ENCODE measurements around the gene ASGR1. TPM values are rescaled to one million over a fixed set of nuclear protein-coding genes. Genes with fewer than 3 reads are reported as not detected.

Gene ASGR1
- total and polyA plus RNA-seq, 7 donors: 0.08 to 0.39 (median 0.23) TPM; not detected in 2

GRCh38 chr17:7178973-7179316 is 225 bp downstream of the ASGR1 start:
- no peak overlapping the region for H3K4me3 ChIP-seq
- H3K27ac ChIP-seq: no peak overlapping the region
- intact Hi-C loops (cut with DNase I): loop anchor here in 1 of 2 donors (5.0 kb wide), 1 partner anchor 127 kb away; no protein-coding TSS in a partner anchor
- H3K27me3 ChIP-seq (ENCODE audit: insufficient read depth in 3 of 3, low read length in 2 of 3): peaks cover 0 to 45% (median 14%) of the 10 kb centered on the region in 3 donors
- no peaks in the 10 kb centered on the region for H3K36me3 ChIP-seq (ENCODE audit: insufficient read depth in 1 of 2, low read depth in 1 of 2)
- peaks cover 8% of the 10 kb centered on the region for H3K4me1 ChIP-seq
- ATAC-seq (no peak), DNase-seq (no peak)
- no peak for TF ChIP-seq CTCF (IDR thresholded peaks at IDR 0.05)
- H3K9me3 ChIP-seq: no peaks in the 10 kb centered on the region
- WGBS, 3 donors: 73 to 79% (median 73%) methylated on average over 11 of the region's 11 CpGs

GRCh38 chr17:7177954-7178477 is 1.2 kb downstream of the ASGR1 start:
- 6 to 10% (median 7%) methylated on average over 18 of the region's 18 CpGs for WGBS, 3 donors
- Histone ChIP-seq H3K36me3 (ENCODE audit: insufficient read depth in 1 of 2, low read depth in 1 of 2) (no peaks in the 10 kb centered on the region), H3K27ac (no peak overlapping the region), H3K4me1 (peaks cover 8% of the 10 kb centered on the region), H3K4me3 (peak overlapping the region; percentile 56), H3K27me3 (ENCODE audit: insufficient read depth in 3 of 3, low read length in 2 of 3) (peaks cover 0 to 54% (median 14%) of the 10 kb centered on the region in 3 donors), H3K9me3 (no peaks in the 10 kb centered on the region)
- no peak for TF ChIP-seq CTCF (IDR thresholded peaks at IDR 0.05)
- DNase-seq: no peak
- ATAC-seq: no peak
- intact Hi-C loops (cut with DNase I): loop anchor here in 1 of 2 donors (5.0 kb wide), 1 partner anchor 126 kb away; no protein-coding TSS in a partner anchor

GRCh38 chr17:7177191-7177953 is 1.8 kb downstream of the ASGR1 start:
- Histone ChIP-seq H3K9me3 (no peaks in the 10 kb centered on the region), H3K4me1 (peaks cover 8% of the 10 kb centered on the region), H3K4me3 (peak overlapping the region; percentile 56), H3K27ac (no peak overlapping the region), H3K27me3 (ENCODE audit: insufficient read depth in 3 of 3, low read length in 2 of 3) (peaks cover 0 to 55% (median 14%) of the 10 kb centered on the region in 3 donors), H3K36me3 (ENCODE audit: insufficient read depth in 1 of 2, low read depth in 1 of 2) (no peaks in the 10 kb centered on the region)
- ATAC-seq (peak; percentile 55 to 88 (median 72)), DNase-seq (peak; percentile 55 to 77)
- TF ChIP-seq CTCF (IDR thresholded peaks at IDR 0.05): peak; percentile 75
- 2 to 3% (median 3%) methylated on average over 30 to 31 of the region's 31 CpGs for WGBS, 3 donors
- intact Hi-C loops (cut with DNase I): loop anchor here in 1 of 2 donors (5.0 kb wide), 1 partner anchor 125 kb away; no protein-coding TSS in a partner anchor

GRCh38 chr17:7176841-7177190 is 2.4 kb downstream of the ASGR1 start:
- H3K27ac ChIP-seq: no peak overlapping the region
- WGBS, 3 donors: 6 to 7% (median 6%) methylated on average over 17 of the region's 17 CpGs
- ATAC-seq (no peak), DNase-seq (no peak)
- no peak overlapping the region for H3K4me3 ChIP-seq
- TF ChIP-seq CTCF (IDR thresholded peaks at IDR 0.05): no peak
- peaks cover 8% of the 10 kb centered on the region for H3K4me1 ChIP-seq
- H3K36me3 ChIP-seq (ENCODE audit: insufficient read depth in 1 of 2, low read depth in 1 of 2): no peaks in the 10 kb centered on the region
- H3K9me3 ChIP-seq: no peaks in the 10 kb centered on the region
- peaks cover 0 to 60% (median 14%) of the 10 kb centered on the region in 3 donors for H3K27me3 ChIP-seq (ENCODE audit: insufficient read depth in 3 of 3, low read length in 2 of 3)
- intact Hi-C loops (cut with DNase I): loop anchor here in 1 of 2 donors (5.0 kb wide), 1 partner anchor 125 kb away; no protein-coding TSS in a partner anchor
